Mesenchymal stem cell (in vitro differentiated cells and primary cell): ENCODE measurements around the gene CCDC78.
"Not testable (repeated sequence)": the region's sequence is repeated elsewhere in the genome, so short reads cannot be mapped to it uniquely, and the experiment has no call there.

Experiments
- DNase-seq: peaks from one replicate; pipeline ENCODE4 v3.0.0-alpha.2; 2013
- H2AFZ ChIP-seq: one replicate; pipeline ENCODE4 v1.6.1; 2013; ENCODE audit warnings: low read depth, mild to moderate bottlenecking, control low read depth, inconsistent platforms, low read length, moderate library complexity
- H2AK5ac ChIP-seq: 2 replicates; pipeline ENCODE4 v1.6.1; 2013; ENCODE audit warnings: low read length, moderate library complexity, mild to moderate bottlenecking, inconsistent platforms; ENCODE audit not compliant: severe bottlenecking
- H2BK120ac ChIP-seq: one replicate; pipeline ENCODE4 v1.6.1; 2013; ENCODE audit warnings: low read depth, mild to moderate bottlenecking, inconsistent platforms, low read length, moderate library complexity
- H2BK12ac ChIP-seq, 2 experiments: one replicate each; pipeline ENCODE4 v1.6.1; 2013; ENCODE audit warnings: inconsistent platforms in 2 of 2, low read length in 2 of 2, mild to moderate bottlenecking in 2 of 2, moderate library complexity in 2 of 2, control low read depth in 1 of 2
- H2BK15ac ChIP-seq: one replicate; pipeline ENCODE4 v1.6.1; 2013; ENCODE audit warnings: mild to moderate bottlenecking, low read depth, inconsistent platforms; ENCODE audit not compliant: poor library complexity, severe bottlenecking
- H2BK5ac ChIP-seq: 2 replicates; pipeline ENCODE4 v1.6.1; 2013; ENCODE audit warnings: low read depth, mild to moderate bottlenecking, low read length, control low read depth, inconsistent platforms; ENCODE audit not compliant: poor library complexity, severe bottlenecking
- H3K14ac ChIP-seq, 2 experiments: one replicate each; pipeline ENCODE4 v1.6.1; 2013; ENCODE audit warnings: inconsistent platforms in 2 of 2, low read length in 2 of 2, control low read depth in 1 of 2, mild to moderate bottlenecking in 1 of 2, moderate library complexity in 1 of 2
- H3K18ac ChIP-seq, 2 experiments: one replicate each; pipeline ENCODE4 v1.6.1; 2013; ENCODE audit warnings: inconsistent platforms in 2 of 2, low read length in 2 of 2, control low read depth in 1 of 2, low read depth in 1 of 2, mild to moderate bottlenecking in 1 of 2
- H3K23ac ChIP-seq, 2 experiments: one replicate each; pipeline ENCODE4 v1.6.1; 2013; ENCODE audit warnings: inconsistent platforms in 2 of 2, low read length in 2 of 2, mild to moderate bottlenecking in 2 of 2, moderate library complexity in 2 of 2, control low read depth in 1 of 2
- H3K27ac ChIP-seq: 2 replicates; pipeline ENCODE4 v1.5.1; 2013; ENCODE audit warnings: mild to moderate bottlenecking, moderate library complexity, low read length, control low read depth, inconsistent platforms; ENCODE audit not compliant: poor library complexity, severe bottlenecking
- H3K27me3 ChIP-seq, 2 experiments: 2 replicates each; pipeline versions ENCODE4 v1.6.1 to v1.7.0; 2013; ENCODE audit warnings: low read length in 2 of 2, mild to moderate bottlenecking in 2 of 2, moderate library complexity in 2 of 2, control low read depth in 1 of 2, inconsistent platforms in 1 of 2; ENCODE audit not compliant: control insufficient read depth in 1 of 2, insufficient read depth in 1 of 2
- H3K36me3 ChIP-seq, 2 experiments: 2 replicates each; pipeline versions ENCODE4 v1.6.1 to v1.7.0; 2013; ENCODE audit warnings: low read length in 2 of 2, control low read depth in 1 of 2, inconsistent platforms in 1 of 2, low read depth in 1 of 2, mild to moderate bottlenecking in 1 of 2; ENCODE audit not compliant: insufficient read depth in 2 of 2, control insufficient read depth in 1 of 2
- H3K4ac ChIP-seq, 2 experiments: one replicate each; pipeline ENCODE4 v1.6.1; 2013; ENCODE audit warnings: inconsistent platforms in 2 of 2, low read length in 2 of 2, mild to moderate bottlenecking in 2 of 2, moderate library complexity in 2 of 2, control low read depth in 1 of 2, low read depth in 1 of 2
- H3K4me1 ChIP-seq: 2 replicates; pipeline ENCODE4 v1.6.1; 2013; ENCODE audit warnings: low read depth, low read length, control low read depth; ENCODE audit not compliant: control insufficient read depth, insufficient read depth
- H3K4me2 ChIP-seq: 2 replicates; pipeline ENCODE4 v1.6.1; 2013; ENCODE audit warnings: low read length, mild to moderate bottlenecking, inconsistent platforms; ENCODE audit not compliant: poor library complexity, severe bottlenecking
- H3K4me3 ChIP-seq, 2 experiments: 2 replicates each; pipeline versions ENCODE4 v1.5.1 to v1.7.0; 2013; ENCODE audit warnings: low read length in 2 of 2, mild to moderate bottlenecking in 2 of 2, control low read depth in 1 of 2, low read depth in 1 of 2; ENCODE audit not compliant: insufficient read depth in 1 of 2
- H3K79me1 ChIP-seq: replicated peaks from 2 replicates; pipeline ENCODE4 v1.6.1; 2013; ENCODE audit warnings: mild to moderate bottlenecking, control low read depth, low read length, inconsistent platforms; ENCODE audit not compliant: poor library complexity, severe bottlenecking
- H3K9ac ChIP-seq: 2 replicates; pipeline ENCODE4 v1.7.0; 2013; ENCODE audit warnings: mild to moderate bottlenecking, low read length, moderate library complexity
- H3K9me3 ChIP-seq: 2 replicates; pipeline ENCODE4 v1.7.0; 2013; ENCODE audit warnings: mild to moderate bottlenecking, low read length; ENCODE audit not compliant: control insufficient read depth
- H4K8ac ChIP-seq: one replicate; pipeline ENCODE4 v1.6.1; 2013; ENCODE audit warnings: inconsistent platforms, mild to moderate bottlenecking, low read length, moderate library complexity
- H4K91ac ChIP-seq: one replicate; pipeline ENCODE4 v1.6.1; 2013; ENCODE audit warnings: mild to moderate bottlenecking, low read length, inconsistent platforms
- WGBS: methylation state at CpG from one replicate; pipeline ENCODE4 v1.1.7; 2013; ENCODE audit warnings: mixed read lengths; 5-methylcytosine and 5-hydroxymethylcytosine counted together

The CCDC78 gene

GRCh38 chr16:743794-744500 lies 17.7 kb upstream of the CCDC78 start:
- Histone ChIP-seq H3K27ac (no peak overlapping the region), H3K27me3 (peaks cover 0 to 6% of the 10 kb centered on the region in 2 experiments), H3K4ac (no peak overlapping the region), H3K4me1 (peaks cover 17% of the 10 kb centered on the region), H3K9me3 (no peaks in the 10 kb centered on the region), H4K8ac (no peak overlapping the region), H3K36me3 (peaks cover 4 to 7% of the 10 kb centered on the region in 2 experiments), H3K14ac (no peak overlapping the region), H3K18ac (no peak overlapping the region), H2AFZ (no peak overlapping the region), H3K79me1 (peaks cover 15% of the 10 kb centered on the region), H3K9ac (no peak overlapping the region), H2BK12ac (no peak overlapping the region), H2BK15ac (no peak overlapping the region), H4K91ac (no peak overlapping the region), H2BK5ac (no peak overlapping the region), H3K23ac (no peak overlapping the region), H3K4me3 (no peak overlapping the region), H3K4me2 (no peak overlapping the region), H2BK120ac (no peak overlapping the region), H2AK5ac (no peak overlapping the region)
- DNase-seq = no peak
- 90% methylated on average over 20 of the region's 21 CpGs for WGBS

GRCh38 chr16:742894-743293 lies 16.7 kb upstream of the CCDC78 start:
- not testable (repeated sequence) for H3K4me2 ChIP-seq, H4K91ac ChIP-seq, DNase-seq, H3K9ac ChIP-seq, H2AK5ac ChIP-seq, H4K8ac ChIP-seq, H2BK5ac ChIP-seq, H3K4me3 ChIP-seq, H2BK120ac ChIP-seq, H3K14ac ChIP-seq, H3K23ac ChIP-seq, H3K18ac ChIP-seq, H2BK15ac ChIP-seq, H3K9me3 ChIP-seq, H3K27me3 ChIP-seq, H2BK12ac ChIP-seq, H2AFZ ChIP-seq, H3K4ac ChIP-seq, H3K27ac ChIP-seq
- peaks cover 18% of the 10 kb centered on the region for H3K79me1 ChIP-seq
- H3K4me1 ChIP-seq = peaks cover 17% of the 10 kb centered on the region
- H3K36me3 ChIP-seq = peaks cover 7 to 16% of the 10 kb centered on the region in 2 experiments
- 88% methylated on average over 13 of the region's 14 CpGs for WGBS

- 94% methylated on average over 15 of the region's 15 CpGs for WGBS
Measured at GRCh38 chr16:741986-742629, 15.9 kb upstream of the CCDC78 start.

GRCh38 chr16:740764-741505 lies 14.7 kb upstream of the CCDC78 start, which contains the start of gene CIAO3:
TSS of gene CIAO3 (minus strand) at chr16:740997. CDS start at chr16:740985, 12 bp downstream.
- Histone ChIP-seq H2AK5ac (no peak within 1 kb of the TSS), H4K91ac (peak within 1 kb of the TSS; percentile 67), H3K9ac (peak within 1 kb of the TSS; percentile 89), H3K4me1 (peaks cover 17% of the 10 kb centered on the region), H2BK15ac (peak within 1 kb of the TSS; percentile 49), H3K27ac (no peak within 1 kb of the TSS), H2BK120ac (peak within 1 kb of the TSS; percentile 71), H3K4me3 (peak within 1 kb of the TSS; percentile 73 to 83), H3K23ac (peak within 1 kb of the TSS in 1 of 2 experiments; percentile 49), H2AFZ (peak within 1 kb of the TSS; percentile 76), H3K18ac (peak within 1 kb of the TSS; percentile 72 to 74), H2BK5ac (no peak within 1 kb of the TSS), H3K27me3 (peaks cover 0 to 6% of the 10 kb centered on the region in 2 experiments), H3K79me1 (peaks cover 26% of the 10 kb centered on the region), H3K9me3 (no peaks in the 10 kb centered on the region), H3K4me2 (peak within 1 kb of the TSS; percentile 97), H3K14ac (peak within 1 kb of the TSS in 1 of 2 experiments; percentile 12), H2BK12ac (no peak within 1 kb of the TSS), H3K36me3 (peaks cover 26 to 35% of the 10 kb centered on the region in 2 experiments), H4K8ac (peak within 1 kb of the TSS; percentile 99), H3K4ac (peak within 1 kb of the TSS; percentile 42 to 91)
- peak; percentile 88 for DNase-seq
- under 1% methylated on average over 79 of the region's 79 CpGs for WGBS

More at GRCh38 chr16:741986-742629, 15.9 kb upstream of the CCDC78 start:
- Histone ChIP-seq H3K4ac (no peak overlapping the region), H2BK120ac (no peak overlapping the region), H3K4me3 (peak overlapping the region in 1 of 2 experiments; percentile 33), H3K27me3 (peaks cover 0 to 6% of the 10 kb centered on the region in 2 experiments), H3K9ac (no peak overlapping the region), H3K79me1 (peaks cover 25% of the 10 kb centered on the region), H3K9me3 (no peaks in the 10 kb centered on the region), H3K18ac (no peak overlapping the region), H2BK5ac (no peak overlapping the region), H3K4me2 (no peak overlapping the region), H2AK5ac (no peak overlapping the region), H3K27ac (no peak overlapping the region), H3K36me3 (peaks cover 15 to 23% of the 10 kb centered on the region in 2 experiments), H3K4me1 (peaks cover 17% of the 10 kb centered on the region), H4K8ac (peak overlapping the region; percentile 64), H3K14ac (no peak overlapping the region), H2BK15ac (no peak overlapping the region), H2BK12ac (no peak overlapping the region), H3K23ac (no peak overlapping the region), H4K91ac (no peak overlapping the region), H2AFZ (no peak overlapping the region)
- DNase-seq = no peak
